Fibroblast of mammary gland (primary cell): Measurements from ENCODE around the gene KRTAP21-3.

Experiments
- DNase-seq: peaks from one replicate; pipeline ENCODE4 v3.0.0-alpha.2; 2010; ENCODE audit warnings: low read depth
- H3K4me3 ChIP-seq: 2 replicates; pipeline ENCODE4 v1.5.1; 2011; ENCODE audit warnings: low read depth, mild to moderate bottlenecking, low read length, moderate library complexity; ENCODE audit not compliant: control insufficient read depth
- TF ChIP-seq, protein P1 (sequence below): conservative IDR thresholded peaks from 2 replicates; pipeline ENCODE4 v1.5.1; 2011; ENCODE audit warnings: low read depth, low read length, inconsistent platforms; ENCODE audit not compliant: control insufficient read depth, insufficient read depth

Gene KRTAP21-3

DNA sequence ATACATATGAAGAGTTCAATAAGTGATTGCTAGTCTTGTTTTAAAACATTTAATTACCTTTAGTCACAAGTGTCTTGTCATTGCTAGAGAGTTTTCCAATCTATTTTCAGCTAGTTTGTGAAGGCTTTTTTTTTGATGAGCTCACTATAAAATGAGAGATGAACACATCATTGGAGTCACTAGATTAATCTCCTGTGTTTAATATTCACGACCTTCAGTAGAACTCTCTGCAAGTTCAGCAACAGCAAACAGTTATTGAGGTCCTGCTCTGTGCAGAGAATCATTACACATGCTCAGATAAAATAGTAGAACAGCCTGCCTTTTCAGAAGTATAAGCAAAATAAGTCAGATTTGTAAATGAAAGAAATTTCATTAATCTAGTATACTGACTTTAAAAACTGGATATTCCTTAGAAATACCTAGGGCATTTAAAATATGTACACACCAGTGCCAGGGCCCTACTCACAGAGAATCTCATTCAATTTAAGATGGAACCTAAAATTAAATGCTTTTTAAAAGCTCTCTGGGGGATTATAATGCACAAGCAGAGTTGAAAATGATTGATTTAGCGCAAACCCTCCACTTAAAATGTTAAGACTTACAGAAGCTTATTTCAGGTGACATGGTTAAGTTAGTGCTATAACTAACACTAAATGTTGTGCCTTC, 45.5 kb downstream of the KRTAP21-3 start:
- TF ChIP-seq, protein P1, sequence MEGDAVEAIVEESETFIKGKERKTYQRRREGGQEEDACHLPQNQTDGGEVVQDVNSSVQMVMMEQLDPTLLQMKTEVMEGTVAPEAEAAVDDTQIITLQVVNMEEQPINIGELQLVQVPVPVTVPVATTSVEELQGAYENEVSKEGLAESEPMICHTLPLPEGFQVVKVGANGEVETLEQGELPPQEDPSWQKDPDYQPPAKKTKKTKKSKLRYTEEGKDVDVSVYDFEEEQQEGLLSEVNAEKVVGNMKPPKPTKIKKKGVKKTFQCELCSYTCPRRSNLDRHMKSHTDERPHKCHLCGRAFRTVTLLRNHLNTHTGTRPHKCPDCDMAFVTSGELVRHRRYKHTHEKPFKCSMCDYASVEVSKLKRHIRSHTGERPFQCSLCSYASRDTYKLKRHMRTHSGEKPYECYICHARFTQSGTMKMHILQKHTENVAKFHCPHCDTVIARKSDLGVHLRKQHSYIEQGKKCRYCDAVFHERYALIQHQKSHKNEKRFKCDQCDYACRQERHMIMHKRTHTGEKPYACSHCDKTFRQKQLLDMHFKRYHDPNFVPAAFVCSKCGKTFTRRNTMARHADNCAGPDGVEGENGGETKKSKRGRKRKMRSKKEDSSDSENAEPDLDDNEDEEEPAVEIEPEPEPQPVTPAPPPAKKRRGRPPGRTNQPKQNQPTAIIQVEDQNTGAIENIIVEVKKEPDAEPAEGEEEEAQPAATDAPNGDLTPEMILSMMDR, result no peak
- no peak for DNase-seq
- no peak overlapping the region for H3K4me3 ChIP-seq

GRCh38 chr21:30668776-30669175, 49.8 kb downstream of the KRTAP21-3 start:
- H3K4me3 ChIP-seq, result no peak overlapping the region
- DNase-seq, result no peak
- TF ChIP-seq, protein P1, result no peak
